Smooth muscle cell of trachea (primary cell): ENCODE results near the gene SIGLECL1. TPM values are rescaled to one million over a fixed set of nuclear protein-coding genes. Genes with fewer than 3 reads are reported as not detected.

Source experiments
- total RNA-seq: library from RNA; depleted of rRNA; stranded (reverse); fragments of >200 nt; gene quantifications from 2 replicates; pipeline ENCODE4 v1.2.1, GENCODE V29; 2014

The SIGLECL1 gene
- total RNA-seq: not detected in 2 replicates

GRCh38 chr19:51250786-51251467 lies at the start of gene SIGLECL1:
Gene SIGLECL1, plus strand, starts transcription at chr19:51251080. Its CDS starts 12,993 bp downstream, at chr19:51264073.

GRCh38 chr19:51224898-51225393 lies 25.9 kb upstream of the SIGLECL1 start, which contains the start of gene CD33:
Gene CD33, plus strand, starts transcription at chr19:51225080. Its CDS starts 39 bp downstream, at chr19:51225119.

GRCh38 chr19:51311351-51312257 lies 60.7 kb downstream of the SIGLECL1 start, which contains the start of gene IGLON5:
Gene IGLON5, plus strand, starts transcription at chr19:51311644. Its CDS starts 204 bp downstream, at chr19:51311848.

Other genes starting within 250 kb of the SIGLECL1 start
- gene KLK8, start 249.5 kb upstream of the SIGLECL1 start, total RNA-seq: not detected in 2 replicates
- gene KLK10, start 231.4 kb upstream of the SIGLECL1 start, total RNA-seq: not detected in 2 replicates
- not detected in 2 replicates for gene KLK11, start 224.5 kb upstream of the SIGLECL1 start, total RNA-seq
- not detected in 2 replicates for gene KLK12, start 216.1 kb upstream of the SIGLECL1 start, total RNA-seq
- not detected in 2 replicates for gene KLK13, start 186.0 kb upstream of the SIGLECL1 start, total RNA-seq
- 0.17 TPM in 1 of 2 replicates, not detected in the other for gene KLK14, start 168.2 kb upstream of the SIGLECL1 start, total RNA-seq
- gene CTU1, start 142.7 kb upstream of the SIGLECL1 start, total RNA-seq: 6.8 and 12.9 TPM in 2 replicates
- gene SIGLEC9, start 126.2 kb upstream of the SIGLECL1 start, total RNA-seq: not detected in 2 replicates
- not detected in 2 replicates for gene SIGLEC7, start 108.8 kb upstream of the SIGLECL1 start, total RNA-seq
- gene CD33, start 26.0 kb upstream of the SIGLECL1 start, total RNA-seq: not detected in 2 replicates
- gene IGLON5, start 60.6 kb downstream of the SIGLECL1 start, total RNA-seq: not detected in 2 replicates
- 0.44 and 1.2 TPM in 2 replicates for gene VSIG10L, start 91.1 kb downstream of the SIGLECL1 start, total RNA-seq
- 153 and 193 TPM in 2 replicates for gene ETFB, start 115.3 kb downstream of the SIGLECL1 start, total RNA-seq
- not detected in 2 replicates for gene CLDND2, start 117.9 kb downstream of the SIGLECL1 start, total RNA-seq
- not detected in 2 replicates for gene NKG7, start 121.6 kb downstream of the SIGLECL1 start, total RNA-seq
- not detected in 2 replicates for gene LIM2, start 136.9 kb downstream of the SIGLECL1 start, total RNA-seq
- not detected in 2 replicates for gene C19orf84, start 139.5 kb downstream of the SIGLECL1 start, total RNA-seq
- not detected in 2 replicates for gene SIGLEC10, start 166.6 kb downstream of the SIGLECL1 start, total RNA-seq
- not detected in 2 replicates for gene SIGLEC8, start 207.4 kb downstream of the SIGLECL1 start, total RNA-seq
- not detected in 2 replicates for gene CEACAM18, start 227.5 kb downstream of the SIGLECL1 start, total RNA-seq